ENCODE results near the gene TUBGCP3.
"Not testable (repeated sequence)": the region's sequence is repeated elsewhere in the genome, so short reads cannot be mapped to it uniquely, and the experiment has no call there.

The TUBGCP3 gene, protein sequence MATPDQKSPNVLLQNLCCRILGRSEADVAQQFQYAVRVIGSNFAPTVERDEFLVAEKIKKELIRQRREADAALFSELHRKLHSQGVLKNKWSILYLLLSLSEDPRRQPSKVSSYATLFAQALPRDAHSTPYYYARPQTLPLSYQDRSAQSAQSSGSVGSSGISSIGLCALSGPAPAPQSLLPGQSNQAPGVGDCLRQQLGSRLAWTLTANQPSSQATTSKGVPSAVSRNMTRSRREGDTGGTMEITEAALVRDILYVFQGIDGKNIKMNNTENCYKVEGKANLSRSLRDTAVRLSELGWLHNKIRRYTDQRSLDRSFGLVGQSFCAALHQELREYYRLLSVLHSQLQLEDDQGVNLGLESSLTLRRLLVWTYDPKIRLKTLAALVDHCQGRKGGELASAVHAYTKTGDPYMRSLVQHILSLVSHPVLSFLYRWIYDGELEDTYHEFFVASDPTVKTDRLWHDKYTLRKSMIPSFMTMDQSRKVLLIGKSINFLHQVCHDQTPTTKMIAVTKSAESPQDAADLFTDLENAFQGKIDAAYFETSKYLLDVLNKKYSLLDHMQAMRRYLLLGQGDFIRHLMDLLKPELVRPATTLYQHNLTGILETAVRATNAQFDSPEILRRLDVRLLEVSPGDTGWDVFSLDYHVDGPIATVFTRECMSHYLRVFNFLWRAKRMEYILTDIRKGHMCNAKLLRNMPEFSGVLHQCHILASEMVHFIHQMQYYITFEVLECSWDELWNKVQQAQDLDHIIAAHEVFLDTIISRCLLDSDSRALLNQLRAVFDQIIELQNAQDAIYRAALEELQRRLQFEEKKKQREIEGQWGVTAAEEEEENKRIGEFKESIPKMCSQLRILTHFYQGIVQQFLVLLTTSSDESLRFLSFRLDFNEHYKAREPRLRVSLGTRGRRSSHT

DNA sequence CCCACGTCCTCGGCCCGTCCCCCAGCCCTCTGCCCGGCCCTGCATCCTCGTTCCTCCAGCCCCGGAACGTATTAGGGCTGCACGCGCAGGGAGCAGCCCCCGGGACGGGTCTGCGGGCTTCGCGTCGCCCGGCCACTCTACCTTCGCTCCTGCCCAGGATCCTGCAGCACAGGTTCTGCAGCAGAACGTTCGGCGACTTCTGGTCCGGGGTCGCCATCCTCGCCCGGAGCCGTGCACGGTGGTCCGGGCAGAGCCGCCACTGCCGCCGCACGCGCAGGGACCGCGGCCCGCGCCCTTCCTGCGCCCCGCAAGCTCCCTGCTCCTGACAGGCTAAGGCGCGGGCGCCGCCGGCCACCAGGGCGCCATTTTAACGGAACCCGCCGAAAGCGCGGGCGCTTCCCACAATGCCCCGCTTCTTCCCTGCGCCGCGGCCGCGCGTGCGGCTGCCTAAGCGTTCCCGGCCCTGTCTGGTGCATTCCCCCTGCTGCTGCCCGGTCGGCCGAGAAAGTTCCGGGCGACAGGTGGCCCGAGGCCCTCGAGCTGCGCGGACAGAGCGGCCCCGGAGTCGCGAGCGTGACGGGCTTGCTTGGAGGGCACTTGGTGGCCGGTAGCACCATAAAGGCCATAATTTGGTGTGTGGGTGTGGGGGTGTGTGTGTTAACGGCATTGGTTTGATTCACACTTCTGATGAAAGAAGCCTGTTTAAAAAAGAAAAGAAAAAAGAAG, at the start of gene TUBGCP3:
TUBGCP3 (minus strand) TSS at position 390 of the 726 bp plus-strand sequence; CDS start at position 217, 173 bp downstream.
- DNase-seq (ENCODE audit: low read depth in 2 of 3, low spot score in 2 of 3): peak; percentile 57 to 62 (median 59)

GRCh38 chr13:112637017-112637801, 49.3 kb upstream of the TUBGCP3 start:
- DNase-seq (ENCODE audit: low read depth in 2 of 3, low spot score in 2 of 3): no peak

DNA sequence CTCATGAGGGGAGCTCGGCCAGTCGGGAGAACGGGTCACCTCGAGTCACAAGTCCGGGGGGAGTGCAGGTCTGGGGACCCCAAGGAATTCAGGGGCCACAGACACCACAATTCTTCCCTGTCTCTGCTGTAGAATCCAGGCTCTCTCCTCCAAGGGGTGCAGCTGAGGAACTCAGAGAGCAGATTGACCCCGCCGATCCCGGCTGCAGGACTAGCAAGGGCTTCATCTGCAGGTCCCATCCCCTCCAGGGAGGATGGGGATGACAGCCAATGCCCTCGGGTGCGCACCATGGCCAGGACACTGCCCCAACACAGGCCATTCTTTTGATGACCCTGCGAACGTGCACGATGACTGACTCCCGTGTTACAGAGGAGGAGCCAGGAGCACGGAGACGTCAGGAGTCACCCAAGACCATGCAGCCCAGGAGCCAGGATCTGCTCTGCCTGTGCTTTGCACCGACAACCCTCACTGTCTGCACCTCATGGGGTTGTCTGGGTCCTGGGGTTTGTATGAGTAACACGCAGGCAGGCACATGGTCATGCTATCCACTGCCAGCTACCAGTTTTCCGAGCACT, 48.5 kb upstream of the TUBGCP3 start:
- DNase-seq (ENCODE audit: low read depth in 2 of 3, low spot score in 2 of 3): no peak

DNA sequence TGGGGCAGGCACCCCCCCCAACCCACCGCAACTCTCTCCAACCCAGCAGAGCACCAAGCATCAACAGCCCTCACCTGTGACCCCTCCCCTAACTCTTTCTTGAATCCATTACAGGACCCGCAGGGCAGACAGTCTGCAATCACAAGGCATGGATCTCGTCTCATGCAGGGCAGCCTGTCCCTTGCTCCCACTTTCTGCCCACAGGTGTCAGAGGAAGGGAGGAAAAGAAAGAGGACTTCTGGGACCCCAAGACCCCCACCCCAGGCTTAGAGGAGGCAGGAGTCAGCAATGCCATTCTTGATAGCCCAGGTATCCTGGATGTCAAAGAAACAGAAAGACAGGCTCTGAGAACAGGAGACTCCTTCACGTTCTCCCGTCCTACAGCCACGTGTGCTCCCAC, 47.4 kb upstream of the TUBGCP3 start:
- no peak for DNase-seq (ENCODE audit: low read depth in 2 of 3, low spot score in 2 of 3)

DNA sequence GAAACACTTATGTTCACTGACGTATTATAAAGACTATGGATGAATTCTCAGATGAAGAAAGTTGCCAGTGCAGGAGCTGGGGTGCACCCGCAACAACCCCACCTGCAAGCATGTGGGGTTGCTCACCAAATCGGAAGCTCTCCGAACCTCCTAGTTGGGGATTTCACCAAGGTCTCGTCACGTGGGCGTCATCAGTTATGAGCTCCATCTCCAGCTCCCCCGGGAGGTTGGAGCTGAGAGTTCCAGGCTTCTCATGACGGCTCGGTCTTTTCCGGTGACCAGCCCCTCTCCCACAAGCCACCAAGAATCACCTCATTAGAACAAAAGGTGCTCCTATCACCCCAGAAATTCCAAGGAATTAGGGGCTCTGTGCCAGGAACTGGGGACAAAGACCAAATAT, 46.1 kb upstream of the TUBGCP3 start:
- DNase-seq (ENCODE audit: low read depth in 2 of 3, low spot score in 2 of 3): no peak

DNA sequence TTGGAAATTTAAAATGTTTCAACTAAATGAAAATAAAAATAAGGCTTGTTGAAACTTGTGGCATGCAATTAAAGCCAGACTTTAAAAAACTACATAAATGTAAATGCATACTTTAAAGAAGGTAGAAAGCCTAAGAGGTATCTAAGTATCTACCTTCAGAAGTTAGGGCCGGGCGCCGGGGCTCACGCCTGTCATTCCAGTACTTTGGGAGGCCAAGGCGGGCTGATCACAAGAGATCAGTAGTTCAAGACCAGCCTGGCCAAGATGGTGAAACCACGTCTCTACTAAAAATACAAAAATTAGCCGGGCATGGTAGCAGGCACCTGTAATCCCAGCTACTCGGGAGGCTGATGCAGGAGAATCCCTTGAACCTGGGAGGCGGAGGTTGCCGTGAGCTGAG, 42.3 kb upstream of the TUBGCP3 start:
- DNase-seq (ENCODE audit: low read depth in 2 of 3, low spot score in 2 of 3): not testable (repeated sequence)

GRCh38 chr13:112629161-112629560, 41.2 kb upstream of the TUBGCP3 start:
- no peak for DNase-seq (ENCODE audit: low read depth in 2 of 3, low spot score in 2 of 3)

DNA sequence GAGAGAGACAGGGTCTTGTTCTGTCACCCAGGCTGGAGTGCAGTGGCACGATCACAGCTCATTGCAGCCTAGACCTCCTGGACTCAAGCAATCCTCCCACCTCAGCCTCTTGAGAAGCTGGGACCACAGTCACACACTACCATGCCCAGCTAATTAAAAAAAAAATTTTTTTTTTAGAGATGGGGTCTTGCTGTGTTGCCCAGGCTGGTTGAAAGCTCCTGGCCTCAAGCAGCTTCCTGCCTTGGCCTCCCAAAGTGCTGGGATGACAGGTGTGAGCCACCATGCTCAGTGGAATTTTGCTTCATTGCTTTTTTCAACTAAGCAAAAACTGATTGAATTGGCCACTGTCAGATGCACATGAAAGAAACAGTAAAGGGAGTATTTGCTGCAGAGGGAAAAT, 39.7 kb upstream of the TUBGCP3 start:
- DNase-seq (ENCODE audit: low read depth in 2 of 3, low spot score in 2 of 3): not testable (repeated sequence)

DNA sequence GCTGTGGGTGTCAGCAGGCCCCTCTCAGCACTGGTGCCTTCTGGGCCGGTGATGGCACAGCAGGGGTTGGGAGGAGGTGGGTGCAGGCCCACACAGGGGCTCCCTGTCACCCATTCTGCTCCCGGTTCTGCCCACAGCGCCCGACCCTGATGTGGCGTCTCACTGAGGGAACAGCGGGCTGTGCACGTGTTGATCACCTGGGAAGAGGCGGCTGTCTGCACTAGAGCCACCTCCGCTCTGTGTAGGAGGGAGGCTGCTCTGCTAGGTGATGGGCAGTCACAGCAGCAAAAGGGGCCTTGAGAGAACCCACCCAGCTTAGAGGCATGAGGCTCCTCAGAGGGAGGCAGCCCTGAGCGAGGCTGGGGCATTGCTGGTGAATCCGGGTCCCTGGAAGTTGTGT, 39.2 kb upstream of the TUBGCP3 start:
- DNase-seq (ENCODE audit: low read depth in 2 of 3, low spot score in 2 of 3): no peak

DNA sequence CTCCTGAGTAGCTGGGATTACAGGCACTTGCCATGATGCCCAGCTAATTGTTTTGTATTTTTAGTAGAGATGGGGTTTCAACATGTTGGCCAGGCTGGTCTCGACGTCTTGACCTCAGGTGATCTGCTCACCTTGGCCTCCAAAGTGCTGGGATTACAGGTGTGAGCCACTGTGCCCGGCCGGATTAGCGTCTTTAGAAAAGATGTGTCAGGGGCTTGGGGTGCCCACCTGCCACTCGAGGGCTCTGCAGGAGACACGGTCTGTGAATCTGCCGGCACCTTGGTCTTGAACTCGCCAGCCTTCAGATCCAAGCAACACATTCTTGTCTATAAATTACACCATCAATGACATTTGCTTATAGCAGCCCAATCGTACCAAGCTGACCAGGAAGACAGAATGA, 38.8 kb upstream of the TUBGCP3 start:
- DNase-seq (ENCODE audit: low read depth in 2 of 3, low spot score in 2 of 3): no peak

- DNase-seq (ENCODE audit: low read depth in 2 of 3, low spot score in 2 of 3): no peak
Observed at GRCh38 chr13:112626124-112626523, 38.2 kb upstream of the TUBGCP3 start.

DNA sequence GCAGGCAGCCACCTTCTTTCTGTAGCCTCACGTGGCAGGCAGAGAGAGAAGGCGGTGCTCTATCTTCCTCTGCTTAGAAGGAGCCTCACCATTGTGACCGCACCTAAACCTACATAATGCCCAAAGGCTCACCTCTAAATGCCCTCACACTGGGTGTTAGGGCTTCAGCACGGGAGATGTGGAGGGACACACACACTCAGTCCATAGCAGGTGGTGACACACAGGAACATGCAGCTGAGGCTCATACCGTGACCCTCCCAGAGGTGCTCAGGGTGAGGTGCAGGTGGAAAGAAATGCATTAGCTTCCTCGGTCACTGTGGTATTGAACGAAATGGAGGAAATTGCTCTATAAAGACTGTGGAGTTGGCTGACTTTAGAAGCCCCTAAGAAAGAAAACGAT, 37.7 kb upstream of the TUBGCP3 start:
- no peak for DNase-seq (ENCODE audit: low read depth in 2 of 3, low spot score in 2 of 3)

- DNase-seq (ENCODE audit: low read depth in 2 of 3, low spot score in 2 of 3): no peak
Observed at GRCh38 chr13:112624602-112625430, 36.9 kb upstream of the TUBGCP3 start.

DNA sequence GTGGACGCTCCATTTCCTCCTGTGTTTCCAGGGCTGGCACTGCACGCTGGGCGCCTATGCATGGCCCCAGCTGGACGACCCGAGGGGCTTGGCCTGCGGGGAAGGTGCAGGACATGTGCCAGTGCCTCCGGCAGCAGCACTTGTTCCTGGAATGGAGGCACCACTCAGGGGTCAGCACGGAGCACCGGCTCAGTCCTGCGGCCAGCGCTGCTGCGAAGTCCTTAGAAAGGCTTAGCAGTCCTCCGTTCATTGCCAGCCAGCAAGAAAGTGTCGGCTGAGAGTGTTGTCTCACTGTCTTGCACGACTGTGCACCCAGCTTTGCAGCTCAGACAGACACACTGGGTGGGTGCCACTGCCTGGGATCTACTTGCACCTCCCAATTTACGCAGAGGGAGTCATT, 36.1 kb upstream of the TUBGCP3 start:
- no peak for DNase-seq (ENCODE audit: low read depth in 2 of 3, low spot score in 2 of 3)

GRCh38 chr13:112623051-112623711, 35.2 kb upstream of the TUBGCP3 start:
- no peak for DNase-seq (ENCODE audit: low read depth in 2 of 3, low spot score in 2 of 3)

DNA sequence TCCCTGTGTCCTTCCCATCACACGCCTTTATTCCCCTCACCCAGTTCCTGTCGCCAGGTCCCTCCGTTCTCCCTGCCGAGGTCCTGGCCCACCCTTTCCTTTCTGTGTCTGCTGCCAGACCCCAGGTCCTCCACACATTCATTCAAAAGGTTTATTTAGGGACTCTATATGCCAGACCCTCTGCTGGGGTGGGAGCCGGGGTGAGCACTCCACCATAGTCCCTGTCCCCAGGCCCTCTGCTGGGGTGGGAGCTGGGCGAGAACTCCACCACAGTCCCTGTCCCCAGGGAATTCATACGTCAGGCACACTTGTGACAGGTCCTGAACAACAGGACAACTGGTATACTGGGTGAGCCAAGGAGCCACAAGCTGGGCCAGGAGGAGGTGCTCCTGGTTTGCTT, 34.4 kb upstream of the TUBGCP3 start:
- DNase-seq (ENCODE audit: low read depth in 2 of 3, low spot score in 2 of 3): no peak

DNA sequence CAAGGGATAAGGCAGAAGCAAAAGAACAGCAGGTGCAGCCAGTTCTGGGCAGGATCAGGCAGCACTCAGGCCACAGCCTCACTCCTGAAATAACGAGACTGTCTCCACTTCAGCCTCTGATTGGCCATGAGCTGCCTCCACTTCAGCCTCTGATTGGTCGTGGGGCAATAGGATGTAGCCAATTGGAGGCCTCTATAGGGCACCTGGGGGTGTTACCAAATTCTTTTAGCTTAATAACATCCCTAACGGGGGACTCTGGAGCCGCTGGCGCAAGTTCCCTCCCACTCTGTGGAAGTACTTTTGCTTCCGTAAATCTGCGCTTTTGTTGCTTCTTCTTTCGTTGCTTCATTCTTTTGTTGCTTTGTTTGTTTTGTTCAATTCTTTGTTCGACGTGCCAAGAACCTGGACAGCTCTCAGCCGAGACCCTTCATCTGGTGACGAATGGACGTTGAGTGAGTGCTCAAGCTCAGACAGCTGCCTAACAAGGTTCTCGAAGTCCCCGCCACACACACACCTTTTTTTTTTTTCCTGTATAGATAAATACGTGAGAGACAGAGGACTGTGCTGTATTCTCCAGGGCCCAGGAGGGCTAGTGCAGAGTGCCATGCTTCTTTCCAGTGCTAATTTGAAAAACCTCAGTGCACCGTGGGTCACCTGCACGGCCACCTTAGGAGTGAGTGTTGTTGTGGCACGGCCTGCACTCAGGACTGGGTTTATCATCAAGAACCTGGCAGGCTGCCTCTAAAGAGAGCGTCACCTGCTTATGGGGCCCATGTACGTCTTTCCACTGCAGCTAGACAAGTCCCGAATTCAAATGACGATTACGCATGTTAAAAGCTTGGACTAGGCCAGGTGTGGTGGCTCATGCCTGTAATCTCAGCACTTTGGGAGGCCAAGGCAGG, 32.0 kb upstream of the TUBGCP3 start:
- no peak for DNase-seq (ENCODE audit: low read depth in 2 of 3, low spot score in 2 of 3)

- DNase-seq (ENCODE audit: low read depth in 2 of 3, low spot score in 2 of 3): no peak
Observed at GRCh38 chr13:112618501-112618900, 30.5 kb upstream of the TUBGCP3 start.

All from activated CD8-positive, alpha-beta memory T cell treated with anti-CD3 and anti-CD28 coated beads for 48 hours (primary cell).